NOMO-1 treated with DMSO at 0.1 percent for 48 hours (cell line): ENCODE measurements around the gene SLC5A3.

Experiments
- DNase-seq: peaks from one replicate; lab custom pipeline; 2025; ENCODE audit not compliant: unreplicated experiment; lab: John Stamatoyannopoulos, UW

Gene SLC5A3

GRCh38 chr21:34065027-34065426, 8.4 kb upstream of the SLC5A3 start:
- no peak for DNase-seq

- DNase-seq, result no peak
Measured at GRCh38 chr21:34071683-34072082, 1.7 kb upstream of the SLC5A3 start.

GRCh38 chr21:34072145-34073031, 990 bp upstream of the SLC5A3 start:
- DNase-seq, result no peak

GRCh38 chr21:34073749-34074282, 438 bp downstream of the SLC5A3 start:
- DNase-seq, result no peak

DNA sequence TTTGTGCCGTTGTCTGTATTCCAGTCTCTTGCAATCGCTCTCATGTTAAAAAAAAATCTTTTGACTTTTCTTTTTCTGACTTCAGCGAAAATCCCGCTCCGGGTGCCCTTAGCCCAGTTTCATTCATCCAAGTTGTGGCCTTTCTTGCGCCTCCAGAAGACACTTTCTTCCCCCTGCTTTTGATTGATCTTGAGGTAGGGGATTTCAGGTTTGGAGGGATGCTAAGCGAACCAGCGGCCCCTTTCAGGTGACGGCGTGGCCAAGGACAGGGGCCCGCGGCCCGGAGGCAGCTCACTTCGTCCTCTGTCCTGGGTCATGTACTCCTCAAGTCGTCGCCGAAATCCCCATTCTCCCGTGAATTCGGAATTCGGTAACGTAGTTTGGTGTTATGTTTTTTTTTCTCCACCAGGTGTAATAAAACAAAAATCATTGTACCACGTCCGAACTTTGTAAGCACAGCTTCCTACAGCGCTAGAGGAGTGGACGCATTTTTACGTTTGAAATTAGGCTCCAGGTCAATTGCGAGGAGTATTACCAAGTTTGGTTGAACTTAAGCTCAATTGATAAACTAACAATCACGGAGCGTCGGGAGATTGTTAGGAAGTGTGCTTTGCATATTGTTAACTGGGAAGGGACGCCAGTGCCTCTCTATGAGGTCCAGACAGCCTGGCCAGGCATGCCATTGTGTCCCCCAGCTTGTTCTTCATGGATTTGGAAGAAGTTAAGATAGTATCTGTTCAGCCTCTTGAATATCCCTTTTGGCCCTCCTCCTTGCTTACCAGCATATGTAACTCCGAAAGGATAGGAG, 1.1 kb downstream of the SLC5A3 start:
- peak; percentile 21 for DNase-seq

- DNase-seq, result no peak
Measured at GRCh38 chr21:34075091-34075425, 1.7 kb downstream of the SLC5A3 start.

GRCh38 chr21:34075760-34076660, 2.6 kb downstream of the SLC5A3 start:
- peak; percentile 25 for DNase-seq

- DNase-seq, result no peak
Measured at GRCh38 chr21:34076835-34077234, 3.5 kb downstream of the SLC5A3 start.

GRCh38 chr21:34077888-34078287, 4.5 kb downstream of the SLC5A3 start:
- DNase-seq, result no peak

DNA sequence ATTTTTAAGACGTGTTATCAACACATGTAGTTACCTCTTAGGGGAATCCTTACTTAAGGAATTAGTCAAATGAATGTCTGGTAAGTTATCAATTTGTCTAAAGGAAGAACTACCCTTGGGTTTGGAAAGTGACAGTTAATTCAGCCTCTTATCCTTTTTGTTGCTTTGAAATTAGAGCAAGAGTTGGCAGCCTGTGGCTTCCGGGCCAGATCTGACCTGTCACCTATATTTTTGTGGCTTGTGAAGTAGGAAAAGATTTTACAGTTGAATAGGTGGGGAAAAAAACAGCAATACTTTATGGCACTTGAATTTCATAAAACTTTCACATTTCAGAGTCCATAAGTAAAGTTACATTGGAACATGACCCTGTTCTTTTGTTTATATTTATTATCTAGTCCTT, 5.5 kb downstream of the SLC5A3 start:
- no peak for DNase-seq

DNA sequence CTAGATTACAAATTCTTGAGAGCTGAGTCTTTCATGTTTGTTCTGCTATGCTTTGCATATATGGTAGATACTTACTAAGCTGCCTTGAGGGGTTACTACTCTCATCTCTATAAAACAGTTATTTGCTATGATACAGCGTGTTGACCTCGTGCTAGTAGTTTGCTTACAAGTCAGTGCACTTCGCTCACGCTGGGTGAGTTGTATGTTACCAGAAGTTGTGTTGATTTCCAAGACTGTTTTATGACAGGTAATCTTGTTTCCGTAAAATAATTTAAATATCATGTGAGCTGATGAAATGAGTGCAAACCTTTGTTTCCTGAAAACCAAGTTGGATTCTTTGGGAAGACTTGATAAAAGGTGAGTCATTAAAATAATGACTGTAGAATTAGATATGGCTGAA, 7.3 kb downstream of the SLC5A3 start:
- no peak for DNase-seq

- no peak for DNase-seq
Measured at GRCh38 chr21:34082769-34083168, 9.4 kb downstream of the SLC5A3 start.

- DNase-seq, result no peak
Measured at GRCh38 chr21:34083357-34083756, 10.0 kb downstream of the SLC5A3 start.

- DNase-seq, result no peak
Measured at GRCh38 chr21:34085129-34085528, 11.8 kb downstream of the SLC5A3 start.

GRCh38 chr21:34086887-34087306, 13.5 kb downstream of the SLC5A3 start:
- no peak for DNase-seq

DNA sequence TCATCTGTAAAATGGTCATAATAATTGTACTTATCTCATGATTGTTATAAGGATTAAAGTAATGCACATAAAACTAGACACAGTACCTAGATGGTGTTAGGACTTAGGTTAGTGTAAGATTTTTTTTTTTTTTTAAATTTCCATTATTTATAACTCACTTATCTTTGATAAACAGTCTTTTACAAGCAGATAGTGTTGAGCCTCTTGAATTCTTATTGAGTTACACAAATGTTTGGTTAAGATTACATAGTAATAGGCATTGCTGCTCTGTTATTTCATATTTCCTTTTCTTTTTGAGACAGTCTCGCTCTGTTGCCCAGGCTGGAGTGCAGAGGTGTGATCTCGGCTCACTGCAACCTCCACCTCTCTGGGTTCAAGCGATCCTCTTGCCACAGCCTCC, 15.4 kb downstream of the SLC5A3 start:
- DNase-seq, result no peak

DNA sequence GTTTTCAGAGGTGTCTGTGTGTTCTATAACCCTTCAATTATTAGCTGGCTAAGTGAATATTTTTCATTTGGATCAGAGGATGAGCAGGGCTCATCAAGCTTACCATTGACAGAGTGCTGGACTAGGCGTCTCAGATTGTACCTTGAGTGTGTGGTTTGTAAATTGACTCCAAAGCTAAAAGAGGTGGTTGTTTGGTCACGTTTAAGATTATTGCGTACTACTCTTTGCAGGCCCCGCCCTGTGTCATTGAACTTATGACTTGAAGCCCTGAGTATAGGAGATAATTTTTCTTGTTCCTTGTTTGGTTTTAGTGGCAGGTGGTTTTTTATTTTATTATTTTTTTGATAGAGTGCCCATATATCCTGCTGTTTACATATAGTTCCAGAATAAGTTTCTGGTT, 17.7 kb downstream of the SLC5A3 start:
- DNase-seq, result peak; percentile 20

DNA sequence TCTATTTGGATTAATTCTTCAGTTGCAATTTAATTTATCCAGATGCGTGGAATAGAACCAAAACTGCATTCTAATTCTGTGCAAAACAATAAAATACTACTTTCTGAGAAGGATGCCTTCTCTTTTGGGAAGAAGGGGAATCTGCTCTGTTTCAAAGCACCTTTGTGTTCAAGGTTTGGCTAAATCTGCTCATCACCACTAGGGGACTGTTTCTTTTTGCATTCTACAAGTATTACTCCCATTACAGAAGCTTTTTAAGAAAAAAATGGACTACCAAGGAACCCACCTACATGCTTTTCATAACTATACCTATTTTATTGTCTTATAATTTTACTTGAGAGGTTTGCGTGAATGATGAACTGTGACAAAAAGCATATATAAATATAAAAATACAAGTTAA, 18.2 kb downstream of the SLC5A3 start:
- DNase-seq, result no peak

DNA sequence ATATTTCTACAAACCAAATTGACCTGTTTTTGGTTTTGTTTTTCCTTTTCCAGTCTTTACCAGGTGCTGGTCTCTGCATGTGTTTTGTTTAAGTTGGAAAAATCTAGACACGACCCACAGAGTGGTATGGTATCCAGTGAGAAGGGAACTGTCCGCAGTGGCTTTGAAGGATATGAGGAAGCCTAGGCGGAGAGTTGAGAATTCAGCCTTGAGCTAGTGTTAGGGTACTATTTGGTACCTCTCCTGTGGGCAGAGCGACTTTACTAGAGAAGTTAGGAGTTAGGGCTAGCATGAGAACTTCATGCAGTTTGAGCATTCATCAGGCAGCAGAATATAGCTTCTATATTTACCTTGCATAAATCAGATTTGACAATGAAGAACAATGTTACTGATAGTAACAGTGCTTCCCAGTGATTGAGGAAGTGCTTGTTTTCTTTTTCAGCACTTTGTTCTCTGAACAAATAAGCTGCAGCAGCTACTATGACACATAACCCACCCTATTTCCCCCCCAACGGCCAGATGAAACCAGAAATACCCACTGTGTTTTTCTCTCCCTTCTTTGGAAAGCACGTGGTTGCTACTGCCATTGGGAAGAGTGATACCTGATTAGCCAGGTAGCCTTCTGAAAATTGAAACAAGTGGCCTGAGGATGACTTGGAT, 19.0 kb downstream of the SLC5A3 start:
- DNase-seq, result peak; percentile 82

- DNase-seq, result peak; percentile 79
Measured at GRCh38 chr21:34093083-34093482, 19.7 kb downstream of the SLC5A3 start.
